DMS79 (cell line): ENCODE data around the gene KDM2A.

ENCODE experiments used
- DNase-seq: peaks from one replicate; lab custom pipeline; 2025; lab: John Stamatoyannopoulos, UW

KDM2A gene

GRCh38 chr11:67284811-67285540 lies 165.9 kb downstream of the KDM2A start:
- no peak for DNase-seq

DNA sequence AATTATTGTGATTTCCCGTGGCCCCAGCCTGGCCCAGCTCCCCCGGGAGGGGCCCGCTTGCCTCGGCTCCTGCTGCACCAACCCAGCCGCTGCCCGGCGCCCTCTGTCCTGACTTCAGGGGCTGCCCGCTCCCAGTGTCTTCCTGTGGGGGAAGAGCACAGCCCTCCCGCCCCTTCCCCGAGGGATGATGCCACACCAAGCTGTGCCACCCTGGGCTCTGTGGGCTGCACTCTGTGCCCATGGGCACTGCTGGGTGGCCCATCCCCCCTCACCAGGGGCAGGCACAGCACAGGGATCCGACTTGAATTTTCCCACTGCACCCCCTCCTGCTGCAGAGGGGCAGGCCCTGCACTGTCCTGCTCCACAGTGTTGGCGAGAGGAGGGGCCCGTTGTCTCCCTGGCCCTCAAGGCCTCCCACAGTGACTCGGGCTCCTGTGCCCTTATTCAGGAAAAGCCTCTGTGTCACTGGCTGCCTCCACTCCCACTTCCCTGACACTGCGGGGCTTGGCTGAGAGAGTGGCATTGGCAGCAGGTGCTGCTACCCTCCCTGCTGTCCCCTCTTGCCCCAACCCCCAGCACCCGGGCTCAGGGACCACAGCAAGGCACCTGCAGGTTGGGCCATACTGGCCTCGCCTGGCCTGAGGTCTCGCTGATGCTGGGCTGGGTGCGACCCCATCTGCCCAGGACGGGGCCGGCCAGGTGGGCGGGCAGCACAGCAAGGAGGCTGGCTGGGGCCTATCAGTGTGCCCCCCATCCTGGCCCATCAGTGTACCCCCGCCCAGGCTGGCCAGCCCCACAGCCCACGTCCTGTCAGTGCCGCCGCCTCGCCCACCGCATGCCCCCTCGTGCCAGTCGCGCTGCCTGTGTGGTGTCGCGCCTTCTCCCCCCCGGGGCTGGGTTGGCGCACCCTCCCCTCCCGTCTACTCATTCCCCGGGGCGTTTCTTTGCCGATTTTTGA lies 166.8 kb downstream of the KDM2A start:
- DNase-seq: no peak

DNA sequence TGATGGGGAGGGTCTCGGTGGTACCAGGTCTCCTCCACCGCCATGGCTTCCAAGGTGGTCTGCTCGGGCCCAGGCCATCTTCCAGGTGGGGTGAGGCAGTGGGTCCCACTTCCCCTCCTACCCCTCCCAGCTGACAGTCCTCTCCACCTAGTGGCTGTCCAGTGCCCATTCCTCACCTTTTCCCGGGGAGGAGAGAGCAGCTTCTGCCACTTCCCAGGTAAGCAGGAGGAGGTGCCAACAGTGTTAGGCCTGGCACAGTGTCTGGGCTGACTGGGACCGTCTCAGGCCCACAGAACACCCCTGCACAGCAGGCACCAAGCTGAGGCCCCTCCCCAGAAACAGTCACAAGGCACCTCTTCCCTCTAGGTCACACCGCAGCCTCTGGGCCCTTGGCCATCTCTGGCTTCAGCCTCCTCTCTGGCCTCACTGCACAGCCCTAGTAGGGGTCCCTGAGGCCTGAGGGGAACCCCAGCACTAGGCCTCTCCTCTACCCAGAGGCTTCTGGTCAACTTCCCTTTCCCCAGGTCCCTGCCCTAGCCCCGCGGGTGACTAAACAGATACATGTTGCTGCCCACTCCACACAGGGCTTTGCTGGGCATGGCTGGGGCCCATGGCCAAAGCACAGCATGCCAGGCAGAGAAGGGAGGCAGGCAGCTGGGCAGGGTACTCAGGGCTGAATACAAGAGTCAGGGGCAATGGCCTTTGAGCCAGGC lies 167.7 kb downstream of the KDM2A start:
- DNase-seq: no peak

DNA sequence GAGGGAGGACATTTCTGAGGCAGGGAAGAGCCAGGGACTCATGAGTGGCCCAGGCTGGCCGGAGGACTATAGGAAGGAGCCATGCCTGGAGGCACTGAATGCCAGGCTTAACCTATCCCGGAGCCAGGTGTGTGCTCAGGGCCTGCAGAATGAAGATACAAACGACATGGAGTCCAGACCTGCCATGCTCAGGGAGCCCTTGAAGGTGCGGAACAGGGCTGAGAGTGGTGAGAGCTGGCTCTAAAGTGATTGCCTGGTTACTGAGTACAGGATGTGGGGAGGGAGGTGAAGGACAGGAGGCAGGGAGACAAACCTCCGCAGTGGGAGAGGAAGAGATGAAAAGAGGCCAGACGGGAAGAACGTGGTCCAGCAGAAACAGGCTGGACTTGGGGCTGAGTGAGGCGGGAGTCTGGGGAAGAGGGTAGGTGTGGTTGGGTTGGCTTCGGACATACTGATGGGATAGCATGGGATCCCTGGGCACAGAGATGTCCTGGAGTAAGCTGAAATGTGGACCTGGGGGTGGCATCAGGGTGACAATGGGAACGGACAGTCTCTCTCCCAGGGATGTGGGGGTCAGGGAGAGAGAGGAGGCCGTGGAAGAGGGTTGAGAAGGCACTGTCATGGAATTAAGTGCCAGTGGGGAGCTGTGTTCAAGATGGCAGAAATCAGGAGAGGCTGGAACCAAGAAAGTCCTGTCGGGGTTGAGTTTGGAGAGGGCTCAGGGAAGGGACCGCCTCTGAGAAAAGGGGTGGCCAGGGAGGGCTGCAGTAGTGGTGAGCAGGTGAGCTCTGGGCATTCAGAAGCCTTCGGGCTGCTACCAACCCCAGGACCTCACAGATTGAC lies 168.5 kb downstream of the KDM2A start:
- DNase-seq: no peak

GRCh38 chr11:67288198-67288451 lies 169.1 kb downstream of the KDM2A start:
- no peak for DNase-seq

DNA sequence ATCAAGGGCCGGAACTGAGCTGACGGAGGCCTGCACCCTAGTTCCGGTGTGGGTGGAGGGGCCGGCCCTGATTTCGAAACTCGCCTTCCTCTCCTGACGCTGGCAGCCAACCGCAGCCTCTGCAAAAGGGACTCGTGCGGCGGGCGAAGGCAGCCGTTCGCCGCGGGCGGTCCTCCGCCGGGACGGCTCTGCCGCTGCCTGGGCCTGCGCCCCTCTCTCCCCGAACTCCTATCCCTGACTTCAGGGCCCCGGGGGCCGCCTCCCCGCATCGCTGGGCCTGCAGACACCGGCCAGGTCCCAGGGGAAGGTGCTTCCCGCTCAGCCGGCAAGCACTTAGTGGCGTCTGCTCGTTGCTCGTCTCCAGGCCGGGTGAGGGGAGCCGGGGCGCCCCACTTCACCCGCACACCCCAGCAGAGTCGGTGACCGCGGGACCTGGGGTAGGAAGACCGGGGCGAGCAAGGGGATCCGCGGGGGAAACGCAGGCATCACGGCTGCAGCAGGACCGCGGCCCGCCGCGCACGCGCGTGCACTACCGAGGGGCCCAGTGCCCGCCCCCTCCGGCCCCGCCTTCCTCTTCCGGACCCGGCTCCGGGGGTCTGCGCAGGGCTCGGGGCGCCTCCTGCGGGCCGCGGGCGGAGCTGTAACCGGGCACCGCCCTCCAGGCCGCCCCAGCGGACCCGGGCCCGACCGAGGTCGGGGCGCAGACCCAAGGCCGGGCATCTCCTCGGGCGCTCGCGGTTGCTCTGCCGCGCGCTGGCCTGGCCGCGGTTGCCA lies 169.6 kb downstream of the KDM2A start:
- DNase-seq: peak; percentile 82

GRCh38 chr11:67289226-67289650 lies 170.2 kb downstream of the KDM2A start, which contains the start of gene ANKRD13D:
Gene ANKRD13D (plus strand): TSS chr11:67289303. CDS start chr11:67289461, 158 bp downstream.
- no peak for DNase-seq

DNA sequence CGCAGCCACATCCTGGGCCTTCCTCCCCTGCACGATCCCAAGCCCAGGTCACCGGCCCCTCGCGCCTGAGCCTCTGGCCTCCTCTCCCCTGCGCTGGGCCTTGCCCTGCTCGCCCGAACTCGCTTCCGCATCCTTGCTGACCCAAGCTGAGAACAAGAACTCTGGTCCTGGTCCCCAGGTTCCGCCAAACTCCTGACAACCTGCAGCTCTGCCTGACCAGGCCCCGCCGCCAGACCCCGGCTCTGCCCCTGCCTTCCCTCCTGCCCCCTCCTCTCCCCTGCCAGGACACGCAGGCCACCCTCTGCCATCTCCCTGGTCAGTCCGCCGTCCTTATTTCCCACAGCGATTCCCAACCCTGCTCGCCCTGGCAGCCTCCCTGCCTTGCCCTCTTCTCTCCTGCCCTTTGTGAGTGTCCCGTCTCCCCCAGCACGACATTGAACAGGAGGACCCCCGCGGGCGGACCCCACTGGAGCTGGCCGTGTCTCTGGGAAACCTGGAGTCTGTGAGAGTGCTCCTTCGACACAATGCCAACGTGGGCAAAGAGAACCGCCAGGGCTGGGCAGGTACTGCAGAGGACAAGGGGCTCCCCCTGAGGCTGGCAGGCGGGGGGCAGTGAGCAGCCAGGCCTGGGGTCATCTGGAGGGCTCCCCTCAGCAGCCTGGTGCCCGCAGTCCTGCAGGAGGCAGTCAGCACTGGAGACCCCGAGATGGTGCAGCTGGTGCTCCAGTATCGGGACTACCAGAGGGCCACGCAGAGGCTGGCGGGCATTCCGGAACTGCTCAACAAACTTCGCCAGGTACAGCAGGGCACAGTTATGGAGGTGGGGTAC lies 170.8 kb downstream of the KDM2A start:
- no peak for DNase-seq

DNA sequence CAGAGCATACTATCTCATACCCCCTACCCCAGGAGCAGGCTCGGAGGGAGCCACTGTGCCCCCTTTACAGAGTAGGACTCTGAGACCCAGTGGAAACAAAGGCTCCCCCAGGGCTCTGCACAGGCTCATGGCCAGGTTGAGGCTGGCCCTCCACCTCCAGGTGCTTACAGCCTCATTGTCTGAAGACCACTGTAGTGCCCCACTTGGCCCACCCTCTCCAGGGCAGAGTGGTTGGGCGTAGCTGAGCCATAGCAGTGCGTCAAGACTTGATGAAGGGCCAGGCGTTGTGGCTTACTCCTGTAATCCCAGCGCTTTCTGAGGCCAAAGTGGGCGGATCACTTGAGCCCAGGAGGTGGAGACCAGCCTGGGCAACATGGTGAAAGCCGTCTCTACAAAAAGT lies 171.7 kb downstream of the KDM2A start:
- no peak for DNase-seq

GRCh38 chr11:67291481-67292381 lies 172.7 kb downstream of the KDM2A start:
- DNase-seq: no peak

- DNase-seq: no peak
These were observed 173.6 kb downstream of the KDM2A start for GRCh38 chr11:67292671-67293070.

DNA sequence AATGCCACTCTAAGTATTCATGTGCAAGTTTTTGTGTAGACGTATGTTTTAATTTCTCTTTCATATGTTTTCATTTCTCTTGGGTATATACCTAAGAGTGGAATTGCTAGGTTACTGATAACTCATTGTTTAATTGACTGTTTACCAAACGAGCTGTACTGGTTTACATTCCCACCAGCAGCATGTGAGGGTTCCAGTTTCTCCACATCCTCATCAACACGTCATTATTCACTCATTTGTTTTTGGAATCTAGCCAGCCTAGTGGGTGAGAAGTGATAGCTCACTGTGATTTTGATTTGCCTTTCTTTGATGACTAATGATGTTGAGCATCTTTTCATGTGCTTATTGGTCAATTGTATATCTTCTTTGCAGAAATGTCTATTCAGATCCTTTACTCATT lies 174.0 kb downstream of the KDM2A start:
- DNase-seq: no peak

DNA sequence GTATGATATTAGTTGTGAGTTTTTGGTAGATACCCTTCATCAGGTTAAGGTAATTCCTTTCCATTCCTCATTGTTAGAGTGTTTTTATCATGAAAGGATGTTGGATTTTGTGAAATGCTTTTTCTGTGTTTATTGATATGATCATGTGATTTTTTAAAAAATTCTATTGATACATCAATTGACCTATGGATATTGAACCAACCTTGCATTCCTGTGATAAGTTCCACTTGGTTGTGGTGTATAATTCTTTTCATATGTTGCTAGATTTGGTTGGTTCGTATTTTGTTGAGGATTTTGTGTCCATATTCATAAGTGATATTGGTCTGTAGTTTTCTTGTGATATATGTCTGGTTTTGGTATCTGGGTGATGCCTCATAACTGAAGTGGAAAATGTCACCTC lies 176.8 kb downstream of the KDM2A start:
- DNase-seq: no peak

- no peak for DNase-seq
These were observed 179.7 kb downstream of the KDM2A start for GRCh38 chr11:67298786-67299185.

- no peak for DNase-seq
These were observed 180.6 kb downstream of the KDM2A start for GRCh38 chr11:67299471-67300191.

DNA sequence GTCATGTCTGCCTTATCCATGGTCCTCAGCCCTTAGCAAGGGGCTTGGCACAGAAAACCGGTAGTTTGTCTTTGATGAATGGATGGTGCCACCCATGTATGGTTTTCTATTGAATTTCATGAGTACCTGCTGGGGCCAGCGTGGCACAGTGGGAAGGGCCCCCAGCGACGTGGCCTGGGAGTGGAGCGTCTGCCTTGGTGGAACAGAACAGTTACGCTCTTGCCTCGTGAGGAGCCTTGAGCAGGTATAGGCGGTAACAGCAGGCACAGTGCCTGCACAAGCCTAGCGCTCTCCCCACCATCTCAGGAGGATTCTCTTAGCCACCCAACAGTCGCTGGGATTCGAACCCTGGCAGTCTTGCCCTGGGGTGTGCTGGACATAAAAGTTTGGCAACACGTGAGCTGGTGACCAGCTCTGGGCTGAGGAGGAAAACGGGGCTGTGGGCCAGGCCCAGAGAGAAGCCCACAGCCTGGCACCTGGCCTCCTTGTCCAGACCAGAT lies 181.2 kb downstream of the KDM2A start:
- DNase-seq: no peak

GRCh38 chr11:67300756-67301312 lies 181.8 kb downstream of the KDM2A start:
- DNase-seq: no peak
